Measurements from ENCODE around the gene OAS1.

DNA sequence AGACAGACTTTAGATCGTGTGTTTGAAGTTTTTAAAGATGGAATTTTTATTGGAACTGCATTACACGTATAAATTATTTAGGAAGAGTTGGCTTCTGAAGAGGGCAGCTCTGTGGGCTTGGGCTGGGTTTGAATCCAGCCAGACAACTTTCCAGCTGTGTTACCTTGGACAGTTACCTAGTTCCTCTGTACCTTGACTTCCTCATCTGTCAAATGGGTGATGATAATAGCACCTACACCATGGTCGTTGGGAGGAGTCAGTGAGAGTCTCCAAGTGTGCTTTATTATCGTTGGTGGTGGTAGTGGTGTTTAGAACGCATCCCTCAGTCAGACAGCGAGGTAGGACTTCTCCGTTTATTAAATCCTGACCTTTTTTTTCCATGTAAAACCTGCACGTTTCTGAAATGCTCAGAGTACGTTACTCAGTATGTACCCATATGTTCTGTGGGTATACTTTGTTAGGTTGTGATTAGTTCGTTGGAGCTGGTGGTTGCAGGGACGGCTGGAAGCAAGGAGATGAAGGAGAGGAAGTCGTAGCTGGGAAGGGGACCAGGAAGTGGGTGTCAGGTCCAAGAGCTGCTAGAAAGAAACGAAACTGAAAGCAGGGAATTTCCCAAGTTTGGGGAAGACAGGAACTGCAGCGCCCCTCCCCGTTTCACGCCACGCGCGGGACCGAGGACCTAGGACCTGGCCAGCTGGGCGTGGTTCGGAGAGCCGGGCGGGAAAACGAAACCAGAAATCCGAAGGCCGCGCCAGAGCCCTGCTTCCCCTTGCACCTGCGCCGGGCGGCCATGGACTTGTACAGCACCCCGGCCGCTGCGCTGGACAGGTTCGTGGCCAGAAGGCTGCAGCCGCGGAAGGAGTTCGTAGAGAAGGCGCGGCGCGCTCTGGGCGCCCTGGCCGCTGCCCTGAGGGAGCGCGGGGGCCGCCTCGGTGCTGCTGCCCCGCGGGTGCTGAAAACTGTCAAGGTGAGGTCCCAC is 31.3 kb downstream of the OAS1 start, which contains the start of gene OAS3:
- TF ChIP-seq, protein P1, sequence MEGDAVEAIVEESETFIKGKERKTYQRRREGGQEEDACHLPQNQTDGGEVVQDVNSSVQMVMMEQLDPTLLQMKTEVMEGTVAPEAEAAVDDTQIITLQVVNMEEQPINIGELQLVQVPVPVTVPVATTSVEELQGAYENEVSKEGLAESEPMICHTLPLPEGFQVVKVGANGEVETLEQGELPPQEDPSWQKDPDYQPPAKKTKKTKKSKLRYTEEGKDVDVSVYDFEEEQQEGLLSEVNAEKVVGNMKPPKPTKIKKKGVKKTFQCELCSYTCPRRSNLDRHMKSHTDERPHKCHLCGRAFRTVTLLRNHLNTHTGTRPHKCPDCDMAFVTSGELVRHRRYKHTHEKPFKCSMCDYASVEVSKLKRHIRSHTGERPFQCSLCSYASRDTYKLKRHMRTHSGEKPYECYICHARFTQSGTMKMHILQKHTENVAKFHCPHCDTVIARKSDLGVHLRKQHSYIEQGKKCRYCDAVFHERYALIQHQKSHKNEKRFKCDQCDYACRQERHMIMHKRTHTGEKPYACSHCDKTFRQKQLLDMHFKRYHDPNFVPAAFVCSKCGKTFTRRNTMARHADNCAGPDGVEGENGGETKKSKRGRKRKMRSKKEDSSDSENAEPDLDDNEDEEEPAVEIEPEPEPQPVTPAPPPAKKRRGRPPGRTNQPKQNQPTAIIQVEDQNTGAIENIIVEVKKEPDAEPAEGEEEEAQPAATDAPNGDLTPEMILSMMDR (IDR thresholded peaks at IDR 0.05) = no peak
- no peak for TF ChIP-seq EZH2 (IDR thresholded peaks at IDR 0.05; ENCODE audit: borderline replicate concordance, insufficient read depth, low read depth, low read length, poor library complexity, severe bottlenecking)
